HS-27A (cell line): ENCODE measurements around the gene CLRN3.

Experiments used
- DNase-seq: peaks from one replicate; pipeline ENCODE4 v3.0.0-alpha.2; 2012; ENCODE audit warnings: low read depth, missing footprints

Gene CLRN3

DNA sequence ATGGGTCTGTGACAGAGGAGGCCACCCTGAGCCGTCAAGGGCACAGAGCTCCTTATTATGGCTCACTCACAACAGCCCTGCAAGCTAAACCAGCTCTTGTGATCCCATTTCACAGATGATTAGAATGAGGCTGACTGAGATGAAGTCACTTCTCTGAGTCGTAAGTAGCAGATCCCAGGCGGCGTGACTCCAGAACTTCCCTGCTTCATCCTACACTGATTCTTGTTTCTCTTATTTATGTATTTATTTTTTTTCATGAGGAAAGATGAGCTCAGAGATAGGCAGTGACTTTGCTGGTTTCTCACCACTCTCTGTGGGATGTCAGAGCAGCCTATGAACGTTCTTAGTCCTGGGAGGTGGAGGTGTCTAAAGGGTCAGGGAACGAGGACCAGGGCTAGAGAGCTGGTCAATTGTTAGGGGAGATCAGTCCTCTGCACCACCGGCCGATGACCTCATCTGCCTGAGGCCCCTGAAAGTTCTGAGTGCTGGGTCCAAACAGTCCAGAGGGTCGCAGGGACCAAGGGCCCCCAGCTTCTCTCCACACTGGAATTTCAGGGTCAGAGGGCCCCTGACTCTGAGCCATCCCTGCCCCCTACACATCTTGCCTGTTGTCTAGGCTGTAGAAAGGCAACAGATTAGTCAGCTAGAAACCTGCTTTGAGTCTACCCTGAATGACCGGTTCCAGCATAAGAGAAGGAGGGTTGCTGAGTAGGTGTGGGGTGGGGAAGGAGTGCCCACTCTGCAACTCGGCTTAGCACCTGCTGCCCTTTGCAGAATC lies 17.9 kb downstream of the CLRN3 start:
- DNase-seq = no peak

DNA sequence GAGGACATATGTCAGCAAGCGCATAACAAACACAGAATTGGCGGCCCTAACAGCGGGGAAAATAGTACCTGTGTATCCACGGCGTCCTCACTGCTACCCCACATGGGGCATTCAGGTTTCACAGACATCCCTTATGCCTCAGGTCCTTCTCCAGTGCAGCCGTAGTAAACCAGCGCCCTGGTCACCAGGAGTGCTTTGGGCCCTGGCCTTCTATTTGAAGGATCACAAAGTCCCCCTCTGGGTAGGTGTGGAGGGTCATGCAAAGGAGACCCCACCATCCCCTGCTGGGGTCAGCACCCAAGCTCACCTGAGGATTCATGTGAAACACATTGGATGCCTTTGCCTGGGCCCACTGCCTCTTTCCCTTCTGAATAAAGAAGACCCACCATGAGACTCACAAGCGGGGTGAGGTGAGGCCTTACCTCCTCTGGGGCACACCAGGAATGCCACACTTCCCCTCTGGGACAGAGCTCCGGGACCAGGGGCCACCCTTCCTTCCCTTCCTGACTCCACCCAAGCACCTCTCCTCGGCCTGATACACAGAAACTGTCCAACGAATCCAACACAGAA lies 18.8 kb downstream of the CLRN3 start:
- DNase-seq = no peak

DNA sequence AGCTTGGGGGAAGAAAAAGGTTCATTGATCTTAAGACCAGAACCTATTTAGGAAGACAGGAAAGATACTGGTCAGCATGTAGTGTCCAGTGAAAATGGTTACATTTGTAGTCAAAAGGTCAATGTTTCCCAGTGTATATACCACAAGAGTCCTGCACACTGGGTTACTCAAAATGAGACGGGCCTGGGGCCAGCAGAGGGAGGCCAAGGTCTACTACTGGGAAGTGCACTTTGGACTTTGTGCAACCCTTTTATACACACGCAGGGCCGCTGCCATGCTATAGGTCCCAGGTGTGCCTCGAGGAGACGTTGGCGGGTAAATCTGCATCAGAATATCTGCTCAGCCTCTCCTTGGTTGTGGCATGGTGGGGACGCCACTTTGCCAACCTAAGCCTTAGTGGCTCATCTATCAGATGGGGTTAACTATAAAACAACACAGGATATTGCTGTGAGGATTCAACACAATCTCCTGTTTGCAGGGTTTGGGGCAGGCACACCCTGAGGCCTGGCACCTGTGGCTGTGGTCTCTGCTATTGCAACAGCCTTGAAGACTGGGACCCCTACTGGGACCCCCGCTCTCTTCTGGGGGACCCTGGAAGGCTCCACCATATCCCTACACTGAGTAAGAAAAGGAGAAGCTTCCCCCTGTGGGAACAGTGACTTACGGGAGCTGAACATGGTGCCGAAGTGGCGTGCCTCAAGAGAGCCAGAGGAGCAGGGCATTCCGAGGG lies 19.7 kb downstream of the CLRN3 start:
- DNase-seq = no peak

DNA sequence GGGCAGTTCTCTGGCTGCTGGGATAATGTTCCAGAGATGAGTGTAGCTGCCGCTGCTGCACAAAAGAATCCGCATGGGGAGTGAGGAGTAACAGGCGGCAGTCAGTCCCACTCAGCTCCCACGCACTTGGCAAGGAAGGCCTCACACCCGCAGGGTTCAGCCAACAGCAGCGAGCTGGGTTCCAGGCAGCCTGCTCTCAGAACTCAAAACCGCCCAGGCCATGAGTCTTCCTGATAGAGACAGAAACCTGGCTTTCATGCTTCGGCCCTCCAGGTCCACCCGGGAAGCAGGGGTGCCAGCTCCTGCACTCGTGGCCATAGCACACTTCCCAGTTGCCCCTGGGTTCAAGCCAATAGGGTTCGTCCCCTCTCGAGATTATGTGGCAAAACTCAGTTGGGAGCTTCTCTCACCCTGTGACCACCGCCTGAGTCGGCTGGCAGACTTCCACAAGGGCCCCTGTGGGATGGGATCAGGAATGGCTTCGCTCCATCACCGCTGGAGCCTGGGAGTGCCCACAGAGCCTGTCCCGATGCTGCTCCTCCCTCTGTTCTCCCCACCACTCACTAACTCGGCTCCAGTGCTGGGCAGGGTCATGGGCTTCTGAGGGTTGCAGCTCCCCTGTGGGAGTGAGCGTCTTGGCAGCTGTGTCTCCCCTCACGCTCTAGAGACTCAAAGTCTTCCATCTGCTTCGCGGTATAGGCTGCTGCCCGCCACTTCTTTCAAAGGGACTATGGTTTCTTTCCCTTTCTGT lies 20.6 kb downstream of the CLRN3 start:
- DNase-seq = no peak

DNA sequence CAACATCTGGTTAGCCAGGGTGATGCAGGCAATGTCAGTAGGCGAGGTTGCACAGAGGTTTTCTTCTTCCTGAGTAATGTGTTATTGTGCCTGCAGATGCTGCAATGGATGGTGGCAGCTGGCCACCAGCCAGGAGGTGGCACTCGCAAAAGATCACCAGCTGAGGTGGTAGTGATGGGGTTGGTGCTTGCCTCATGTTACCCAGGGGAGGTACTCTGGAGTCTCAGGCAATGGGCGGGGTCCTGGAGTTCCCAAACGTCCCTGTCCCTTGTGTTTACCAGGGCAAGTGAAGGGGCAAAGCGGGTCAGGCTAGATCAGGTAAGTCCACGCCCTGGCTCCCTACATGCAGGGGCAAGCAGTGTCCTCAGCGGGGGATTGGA lies 21.1 kb downstream of the CLRN3 start:
- DNase-seq = no peak

DNA sequence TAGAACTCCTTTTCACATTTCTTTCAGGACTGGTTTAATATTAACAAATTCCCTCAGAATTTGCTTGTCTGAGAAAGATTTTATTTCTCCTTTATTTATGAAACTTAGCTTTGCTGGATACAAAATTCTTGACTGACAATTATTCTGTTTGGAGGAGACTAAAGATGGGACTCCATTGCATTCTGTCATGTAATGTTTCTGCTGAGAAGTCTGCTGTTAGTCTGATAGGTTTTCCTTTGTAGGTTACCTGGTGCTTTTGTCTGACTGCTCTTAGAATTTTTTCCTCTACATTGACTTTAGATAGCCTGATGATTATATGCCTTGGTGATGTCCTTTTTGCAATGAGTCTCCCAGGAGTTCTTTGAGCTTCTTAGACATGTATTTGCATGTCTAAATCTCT lies 23.4 kb downstream of the CLRN3 start:
- DNase-seq = no peak

DNA sequence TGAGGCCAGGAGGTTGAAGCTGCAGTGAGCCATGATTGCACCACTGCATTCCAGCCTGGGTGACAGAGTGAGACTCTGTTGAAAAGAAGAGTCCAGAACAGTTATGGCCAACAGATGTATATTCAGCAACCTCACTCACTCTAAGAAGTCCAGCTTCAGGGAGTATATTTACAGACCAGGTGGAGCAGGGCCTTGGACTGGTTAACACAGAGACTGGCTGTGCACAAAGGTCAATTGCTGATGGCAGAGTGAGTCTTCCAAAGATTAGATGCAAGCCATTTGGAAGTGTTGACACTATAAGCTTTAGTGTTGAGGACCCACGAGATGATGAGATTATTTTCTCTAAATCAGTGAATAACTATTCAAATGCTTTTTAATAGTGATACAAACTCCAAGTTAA lies 24.9 kb downstream of the CLRN3 start:
- DNase-seq = no peak

DNA sequence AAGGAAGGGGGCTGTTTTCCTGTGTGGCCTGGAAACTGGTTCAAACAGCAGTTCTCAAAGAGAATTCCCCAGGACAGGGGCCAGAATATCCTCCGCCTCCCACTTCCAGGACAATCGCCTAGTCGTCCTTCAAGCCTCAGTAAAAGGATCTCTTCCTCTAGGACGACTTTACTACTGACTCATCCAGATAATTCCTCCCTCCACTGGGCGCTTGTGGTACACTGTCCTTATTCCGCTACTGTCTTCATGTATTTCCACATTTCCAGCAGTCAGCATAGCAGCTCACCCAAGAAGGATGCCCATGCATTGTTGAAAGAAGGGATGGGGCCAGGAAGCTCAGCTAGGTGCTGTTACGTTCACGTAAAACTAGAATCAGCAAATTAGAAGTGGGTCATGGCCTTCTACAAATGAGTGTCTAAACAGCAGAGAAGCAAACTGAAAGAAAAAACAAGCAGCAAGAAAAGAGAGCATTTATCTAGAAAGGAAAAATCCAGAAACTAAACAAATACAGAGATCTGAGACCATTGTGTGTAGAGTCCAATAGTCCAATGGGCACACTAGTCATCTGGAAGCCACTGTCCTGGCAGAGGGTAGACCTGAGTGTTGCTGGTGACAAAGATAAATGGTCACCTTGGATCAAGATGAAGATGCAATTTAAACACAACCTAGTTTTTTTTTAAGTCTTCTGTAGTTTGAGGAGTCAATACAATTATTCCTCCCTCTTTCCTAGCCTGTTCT lies 26.3 kb downstream of the CLRN3 start:
- no peak for DNase-seq

DNA sequence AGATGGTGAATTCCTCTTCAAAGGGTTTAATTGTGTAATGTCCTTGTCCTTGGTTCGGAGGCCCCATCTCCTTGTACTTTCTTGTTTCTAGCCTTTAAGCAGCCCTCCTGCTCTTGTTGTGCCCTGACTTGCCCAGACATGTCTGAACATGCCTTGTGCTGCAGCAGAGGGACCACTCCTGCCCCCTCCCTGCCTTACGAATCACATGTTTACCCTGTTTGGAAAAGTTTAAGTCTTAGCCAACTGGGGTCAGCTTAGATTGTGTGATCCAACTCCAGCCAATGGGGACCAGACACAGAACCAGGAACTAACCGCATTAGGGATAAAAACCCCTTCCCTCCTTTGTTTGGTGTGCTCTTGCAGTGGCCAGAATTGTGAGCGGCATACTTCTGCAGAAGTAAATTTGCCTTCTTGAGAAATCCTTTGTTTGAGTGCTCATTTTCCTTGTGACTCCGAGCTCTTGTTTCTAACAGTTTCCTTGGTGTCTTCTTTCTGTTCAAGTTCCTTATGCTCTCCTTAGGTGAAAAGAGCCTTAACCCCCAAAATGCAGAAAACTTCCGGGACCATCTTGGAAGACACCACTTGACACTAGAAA lies 29.4 kb downstream of the CLRN3 start:
- DNase-seq = no peak

DNA sequence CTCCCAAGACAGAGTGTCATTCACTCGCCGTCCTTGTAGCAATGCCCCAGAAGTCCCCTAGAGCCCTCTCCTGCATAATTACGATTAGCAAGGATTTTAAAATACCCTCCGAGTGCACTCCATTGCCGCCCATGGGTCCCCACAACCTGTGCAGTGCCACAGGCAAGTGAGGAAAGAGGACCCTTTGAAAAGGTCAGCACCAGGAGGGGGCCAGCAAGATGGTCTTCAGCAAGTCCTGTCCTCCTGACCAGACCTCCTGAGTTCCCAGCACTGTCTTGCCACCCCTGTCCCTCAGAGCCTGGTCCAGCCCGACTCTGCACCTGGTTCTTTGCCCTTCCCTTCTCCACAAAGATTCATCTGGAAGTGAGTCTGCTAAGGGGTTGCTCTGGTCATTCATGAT lies 32.1 kb downstream of the CLRN3 start:
- DNase-seq = no peak

DNA sequence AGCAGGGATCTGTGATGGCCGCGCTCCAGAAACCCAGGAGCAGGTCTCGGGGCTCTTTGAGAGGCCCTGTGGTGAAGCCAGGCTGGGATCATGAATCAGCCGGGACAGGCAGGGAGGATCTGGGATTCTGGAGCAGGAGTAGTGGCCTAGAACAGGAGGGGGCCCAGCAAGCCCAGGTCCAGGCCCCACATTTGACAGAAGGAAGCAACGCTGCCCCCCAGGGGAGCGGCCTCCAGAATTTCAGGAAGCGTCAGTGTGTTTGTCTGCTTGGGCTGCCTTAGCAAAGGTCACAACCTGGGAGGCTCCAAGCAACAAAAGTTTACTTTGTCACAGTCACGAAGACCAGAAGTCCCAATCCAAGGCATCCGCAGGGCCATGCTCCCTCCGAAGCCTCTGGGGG lies 36.8 kb downstream of the CLRN3 start:
- no peak for DNase-seq

DNA sequence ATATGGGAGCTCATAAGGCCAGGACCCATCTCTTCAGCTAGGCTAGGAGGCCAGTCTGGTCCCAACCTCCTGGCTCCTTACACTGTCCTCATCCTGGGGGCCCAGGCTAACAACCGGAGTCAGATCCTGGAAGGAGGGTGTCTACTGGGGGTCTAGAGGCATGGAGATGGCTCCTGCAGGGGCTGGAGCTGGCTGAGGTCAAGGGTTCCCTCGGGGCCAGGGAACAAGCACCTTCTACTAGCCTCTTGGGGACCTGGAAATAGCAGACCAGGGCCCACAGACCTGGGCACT lies 37.2 kb downstream of the CLRN3 start:
- DNase-seq = no peak

DNA sequence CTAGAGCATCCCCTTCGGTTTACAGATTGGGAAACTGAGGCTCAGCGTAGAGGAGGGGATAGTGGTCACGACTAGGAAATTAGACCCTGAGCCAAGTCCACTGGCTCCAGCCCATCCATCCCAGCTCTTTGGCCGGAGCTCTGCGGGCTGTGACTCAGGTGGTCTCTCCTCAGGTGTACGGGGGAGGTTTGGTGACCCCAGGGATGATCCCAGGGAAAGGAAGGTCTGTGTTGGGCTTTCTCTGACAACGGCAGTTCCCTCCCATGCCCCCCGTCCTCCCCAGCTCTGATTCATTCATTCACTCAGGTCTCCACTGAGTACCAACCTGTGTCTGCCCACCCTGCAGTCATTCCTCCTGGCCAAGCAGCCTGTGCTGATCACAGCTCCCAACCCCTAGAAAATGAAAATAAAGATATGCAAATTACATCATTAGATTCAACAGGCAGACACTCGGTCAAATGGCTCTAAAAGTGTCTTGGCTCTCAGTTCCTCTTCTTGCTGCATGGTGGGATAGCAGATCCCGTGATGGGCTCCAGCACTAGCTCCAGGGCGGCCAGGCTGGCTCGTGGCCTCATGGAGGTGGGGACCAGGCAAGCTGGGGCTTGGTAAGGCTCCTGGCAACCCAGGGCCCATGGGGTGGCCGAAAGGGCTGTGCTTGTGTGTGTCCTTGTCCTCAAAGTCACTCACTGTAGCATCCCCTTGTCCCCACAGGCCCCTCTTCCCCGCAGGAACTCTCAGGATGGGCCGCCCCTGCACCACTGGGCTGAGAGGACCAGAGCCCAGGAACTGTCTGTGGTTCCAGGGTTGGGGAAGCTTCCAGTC lies 37.8 kb downstream of the CLRN3 start:
- DNase-seq = no peak

DNA sequence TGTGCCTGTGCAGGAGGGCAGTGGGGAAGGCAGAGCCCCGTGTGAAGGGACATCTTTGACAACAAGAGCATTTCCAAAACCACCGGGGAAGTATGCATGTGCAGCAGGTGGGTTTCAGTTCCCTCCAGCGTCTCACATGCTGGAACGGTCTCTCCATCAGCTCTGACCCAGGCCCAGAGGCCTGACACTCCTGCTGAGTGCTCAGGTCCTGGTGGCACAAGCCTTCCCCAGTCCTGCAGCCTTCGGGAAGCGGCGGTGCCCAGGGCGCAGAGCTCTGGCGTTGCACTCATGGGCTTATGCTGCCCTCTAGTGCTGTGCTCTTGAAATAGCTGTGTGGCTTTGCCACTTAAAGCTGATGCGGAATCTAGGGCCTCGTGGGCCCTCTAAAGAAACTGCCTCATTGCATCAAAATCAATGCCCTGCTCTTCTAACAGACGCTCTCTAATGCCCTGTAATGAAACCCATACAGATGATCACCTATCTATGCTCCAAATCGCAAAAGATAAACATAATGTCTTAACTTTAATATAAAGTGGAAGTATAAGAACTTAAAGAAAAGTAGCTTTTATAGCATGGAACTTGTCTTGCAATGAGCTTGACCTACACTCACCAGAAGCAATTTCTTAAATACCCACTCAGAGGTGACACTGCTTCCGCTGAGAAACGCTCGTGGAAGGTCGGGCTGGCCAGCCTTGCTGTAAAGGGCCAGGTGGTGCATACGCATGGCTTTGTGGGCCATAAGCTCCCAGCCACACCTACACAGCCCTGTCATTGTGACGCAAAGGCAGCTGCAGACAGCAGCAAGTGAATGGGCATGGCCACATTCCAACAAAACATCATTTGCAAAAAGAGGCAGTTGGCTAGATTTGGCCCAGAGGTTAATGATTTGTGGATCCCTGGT lies 38.6 kb downstream of the CLRN3 start:
- no peak for DNase-seq

DNA sequence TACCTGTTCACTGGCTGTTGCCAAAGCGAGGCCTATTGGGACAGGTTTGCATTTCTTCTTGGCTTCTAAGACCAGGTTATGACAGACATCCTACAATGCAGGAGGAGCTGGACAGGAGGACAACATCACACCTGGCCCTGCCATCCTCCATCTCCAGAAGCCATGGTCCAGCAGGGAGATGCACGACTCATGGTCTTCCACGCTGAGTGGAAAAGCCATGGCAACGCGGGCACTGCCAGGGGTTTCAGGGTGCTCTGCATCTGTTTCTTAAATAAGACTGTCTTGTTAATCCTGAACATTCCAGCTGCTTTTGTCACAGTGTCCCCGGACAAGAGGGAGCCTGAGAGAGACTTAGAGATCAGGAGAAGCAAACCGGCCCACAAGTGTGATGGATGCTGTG lies 40.3 kb downstream of the CLRN3 start:
- DNase-seq = no peak

DNA sequence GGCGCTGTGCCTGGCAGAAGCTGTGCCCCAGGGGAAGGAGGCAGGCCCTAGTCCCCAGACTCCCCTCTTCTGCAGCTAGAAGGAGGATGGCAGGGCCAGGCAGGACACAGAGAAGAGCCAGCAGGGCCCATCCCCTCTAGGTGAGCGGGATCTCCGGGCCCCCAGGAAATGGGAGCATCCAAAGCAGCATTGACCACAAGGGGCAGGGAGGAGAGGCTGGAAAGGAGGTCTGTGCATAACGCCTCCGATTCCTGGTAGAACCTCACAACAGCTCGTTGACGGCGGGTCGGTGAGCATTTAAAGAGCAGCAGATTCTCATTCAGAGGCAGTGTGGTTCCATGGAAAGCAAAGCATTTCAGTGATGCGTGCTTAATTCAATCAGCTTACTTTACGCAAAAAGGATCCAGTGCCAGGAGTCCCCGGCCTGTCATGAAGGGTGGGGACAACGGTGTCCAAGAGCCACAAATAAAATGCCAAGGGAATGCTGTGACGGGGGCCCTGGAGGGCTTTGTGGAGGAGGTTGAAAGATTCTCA lies 41.0 kb downstream of the CLRN3 start:
- no peak for DNase-seq

DNA sequence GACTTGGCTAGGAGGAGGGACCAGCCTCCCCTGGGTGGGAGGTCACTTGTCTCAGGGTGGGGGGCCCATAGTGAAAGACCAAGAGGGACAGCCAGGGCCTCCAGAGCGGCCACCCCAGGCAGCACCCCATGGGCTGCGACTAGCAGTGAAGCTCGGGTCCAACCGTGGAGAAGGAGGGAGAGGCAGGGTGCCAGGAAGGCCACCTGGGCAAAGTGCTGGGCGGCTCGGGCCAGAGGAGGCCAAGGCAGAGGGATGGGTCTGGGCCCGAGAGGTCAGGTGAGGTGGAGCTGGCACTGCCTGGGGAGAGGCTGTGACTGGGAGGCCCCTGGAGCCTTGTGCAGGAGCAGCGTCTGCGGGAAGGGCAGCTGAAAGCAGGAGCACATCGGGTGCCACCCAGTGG lies 41.8 kb downstream of the CLRN3 start:
- no peak for DNase-seq

DNA sequence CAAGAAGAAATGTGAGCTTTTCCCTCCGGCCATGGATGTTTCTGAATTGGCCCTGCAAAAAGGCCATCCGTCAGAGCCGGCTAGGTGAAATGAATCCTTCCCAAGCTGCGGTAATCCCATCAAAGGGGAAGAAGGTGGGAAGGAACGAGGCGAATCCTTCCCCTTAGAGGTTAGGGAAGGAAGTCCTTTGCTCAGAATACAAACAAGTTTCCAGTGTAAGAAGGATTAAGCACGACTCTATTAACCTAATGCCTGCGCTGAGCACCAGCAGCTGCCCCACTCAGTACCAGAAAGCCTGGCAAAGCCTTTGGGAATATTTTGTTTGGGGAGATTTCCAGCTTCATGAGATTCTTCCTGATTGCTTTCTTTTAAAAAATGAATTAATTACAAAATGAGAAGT lies 42.8 kb downstream of the CLRN3 start:
- DNase-seq = no peak

DNA sequence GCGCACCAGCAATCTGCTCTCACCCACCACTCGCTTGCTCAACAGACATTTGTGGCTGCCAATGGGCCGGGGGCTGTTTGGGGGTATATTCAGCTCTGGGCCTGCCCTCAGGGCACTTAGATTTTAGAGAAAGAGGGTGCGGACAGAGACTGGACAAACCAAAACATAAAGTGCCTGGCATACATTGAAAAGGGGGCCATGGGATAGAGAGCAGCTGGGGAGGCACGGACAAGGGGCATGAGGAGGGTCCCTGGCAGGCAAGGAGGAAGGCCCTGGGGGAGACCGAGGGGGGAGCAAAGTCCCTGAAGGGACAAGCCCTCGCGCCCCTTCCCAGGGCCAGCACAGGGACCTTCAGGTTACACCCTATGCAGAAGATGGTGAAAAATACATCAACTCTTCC lies 43.5 kb downstream of the CLRN3 start:
- no peak for DNase-seq

DNA sequence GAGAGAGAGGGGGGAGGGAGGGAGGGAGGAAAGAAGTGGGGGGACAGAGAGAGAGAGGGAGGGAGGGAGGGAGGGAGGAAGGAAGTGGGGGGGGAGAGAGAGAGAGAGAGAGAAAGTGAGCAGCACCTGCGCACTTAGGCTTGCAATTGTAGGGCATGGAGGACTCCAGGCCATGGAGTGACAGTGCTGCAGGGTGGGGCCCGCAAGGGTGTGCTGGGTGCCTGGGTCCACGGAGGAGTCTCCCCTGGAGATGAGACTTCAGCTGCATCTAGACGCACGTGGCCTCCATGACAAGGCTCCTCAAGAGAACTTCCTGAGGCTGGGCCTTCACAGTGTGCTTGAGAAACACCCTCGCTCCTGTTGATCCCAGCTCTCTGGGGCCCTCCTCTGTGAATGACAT lies 44.5 kb downstream of the CLRN3 start:
- no peak for DNase-seq
